GM19467 (cell line): ENCODE results near the gene MFSD11.
"Not testable (repeated sequence)": the region's sequence is repeated elsewhere in the genome, so short reads cannot be mapped to it uniquely, and the experiment has no call there.

ENCODE experiments used
- ATAC-seq: cut with Tn5 transposase; IDR thresholded peaks from one replicate; pipeline ENCODE4 v1.9.1; 2021; ENCODE audit warnings: mild to moderate bottlenecking, moderate library complexity; ENCODE audit not compliant: unreplicated experiment

MFSD11 gene

DNA sequence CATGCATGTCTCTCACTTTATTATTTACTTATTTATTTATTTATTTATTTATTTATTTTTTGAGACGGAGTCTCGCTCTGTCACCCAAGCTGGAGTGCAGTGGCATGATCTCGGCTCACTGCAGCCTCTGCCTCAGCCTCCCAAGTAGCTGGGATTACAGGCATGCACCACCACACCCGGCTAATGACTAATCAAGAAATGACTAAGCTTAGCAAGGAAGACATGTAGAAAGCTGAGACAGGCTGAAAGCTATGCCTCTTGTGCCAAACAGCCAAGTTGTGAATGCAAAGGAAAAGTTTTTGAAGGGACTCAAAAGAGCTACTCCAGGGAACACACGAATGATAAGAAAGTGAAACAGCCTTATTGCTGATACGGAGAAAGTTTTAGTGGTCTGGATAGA, 7.9 kb downstream of the MFSD11 start:
- ATAC-seq = not testable (repeated sequence)

DNA sequence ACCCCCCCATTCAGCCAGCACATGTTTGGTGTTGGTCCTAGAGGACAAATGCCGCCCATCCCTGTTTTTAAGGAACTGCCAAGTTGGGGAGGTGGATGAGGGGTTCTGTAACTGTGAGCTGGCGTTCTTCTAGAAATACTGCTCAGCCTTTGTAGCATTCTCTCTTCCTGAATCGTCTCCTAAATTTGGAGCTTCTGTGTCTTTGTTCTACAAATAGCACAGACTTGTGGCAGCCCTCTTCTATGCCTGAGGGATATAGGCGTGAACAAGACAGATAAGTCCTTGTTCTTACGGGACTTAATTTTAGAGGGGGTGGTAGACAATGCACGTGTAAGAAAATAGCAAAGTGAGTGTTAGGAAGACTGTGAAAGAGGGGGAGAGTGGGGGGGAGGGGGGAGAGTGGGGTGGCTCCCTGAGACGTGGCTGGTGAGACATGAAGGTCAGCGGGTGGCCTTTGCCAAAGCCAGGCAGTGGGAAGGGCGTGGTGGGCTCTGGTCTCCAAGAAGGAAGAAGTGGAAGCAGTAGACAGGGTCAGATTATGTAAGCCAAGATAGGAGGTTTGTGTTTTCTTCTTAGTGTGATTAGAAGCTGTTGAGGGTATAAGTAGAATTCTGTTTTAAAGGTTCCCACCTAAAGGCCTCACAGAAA, 9.9 kb downstream of the MFSD11 start:
- ATAC-seq = no peak

DNA sequence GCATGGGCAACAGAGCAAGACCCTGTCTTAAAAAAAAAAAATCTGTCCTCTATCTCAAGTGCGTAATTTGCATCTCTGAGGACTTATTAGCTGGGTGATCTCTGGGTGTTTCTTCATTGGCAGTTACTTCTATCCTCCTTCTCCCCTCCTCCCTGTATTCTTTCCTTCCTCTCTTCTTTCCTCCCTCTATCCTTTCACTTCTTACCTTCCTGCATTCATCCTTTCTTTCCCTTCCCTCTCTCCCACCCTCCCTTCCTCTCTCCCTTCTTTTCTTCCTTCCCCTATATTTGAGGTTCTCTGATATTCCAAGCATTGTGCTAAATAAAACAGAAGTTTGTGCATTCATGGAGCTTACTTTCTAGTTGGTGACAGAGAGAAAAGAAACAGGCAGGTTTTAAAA, 10.7 kb downstream of the MFSD11 start:
- no peak for ATAC-seq

DNA sequence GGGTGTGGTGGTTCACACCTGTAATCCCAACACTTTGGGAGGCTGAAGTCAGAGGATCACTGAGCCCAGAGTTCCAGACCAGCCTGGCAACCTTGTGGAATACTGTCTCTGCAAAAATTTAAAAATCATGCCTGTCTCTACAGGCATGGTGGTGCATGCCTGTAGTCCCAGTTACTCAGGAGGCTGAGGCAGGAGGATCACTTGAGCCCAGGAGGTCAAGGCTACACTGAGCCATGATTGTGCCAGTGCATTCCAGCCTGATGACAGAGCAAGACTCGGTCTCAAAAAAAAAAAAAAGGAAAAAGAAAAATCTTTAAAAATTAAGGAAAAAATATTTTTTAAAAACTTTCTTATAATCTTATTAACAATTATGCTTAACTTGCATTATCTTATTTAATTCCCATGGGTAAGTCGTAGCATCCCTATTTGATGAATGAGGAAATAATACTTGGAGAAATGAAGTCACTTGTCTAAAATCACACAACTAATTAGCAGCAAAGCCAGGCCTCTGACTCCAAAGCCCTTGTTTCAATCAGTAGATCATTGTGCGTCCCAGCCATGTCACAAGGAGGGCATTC, 13.6 kb downstream of the MFSD11 start:
- ATAC-seq = no peak

DNA sequence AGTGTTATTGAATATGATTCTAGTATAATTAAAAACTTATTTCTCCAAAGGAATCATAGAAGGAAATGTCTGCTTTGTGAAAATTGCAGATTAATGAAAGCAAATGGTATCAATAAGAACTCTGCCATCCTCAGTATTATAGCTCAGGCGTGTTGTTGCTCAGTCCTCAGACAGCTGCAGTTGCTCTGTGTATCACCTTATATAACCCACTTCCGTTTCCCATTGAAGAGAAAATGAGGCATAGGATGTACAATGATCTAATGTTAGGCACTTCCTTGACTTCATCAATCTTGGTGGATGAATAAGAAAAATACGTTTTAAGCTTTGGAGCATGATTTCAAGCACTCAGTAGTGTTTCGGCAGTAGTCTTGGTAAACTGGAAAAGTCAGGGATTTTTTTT, 14.1 kb downstream of the MFSD11 start:
- no peak for ATAC-seq

DNA sequence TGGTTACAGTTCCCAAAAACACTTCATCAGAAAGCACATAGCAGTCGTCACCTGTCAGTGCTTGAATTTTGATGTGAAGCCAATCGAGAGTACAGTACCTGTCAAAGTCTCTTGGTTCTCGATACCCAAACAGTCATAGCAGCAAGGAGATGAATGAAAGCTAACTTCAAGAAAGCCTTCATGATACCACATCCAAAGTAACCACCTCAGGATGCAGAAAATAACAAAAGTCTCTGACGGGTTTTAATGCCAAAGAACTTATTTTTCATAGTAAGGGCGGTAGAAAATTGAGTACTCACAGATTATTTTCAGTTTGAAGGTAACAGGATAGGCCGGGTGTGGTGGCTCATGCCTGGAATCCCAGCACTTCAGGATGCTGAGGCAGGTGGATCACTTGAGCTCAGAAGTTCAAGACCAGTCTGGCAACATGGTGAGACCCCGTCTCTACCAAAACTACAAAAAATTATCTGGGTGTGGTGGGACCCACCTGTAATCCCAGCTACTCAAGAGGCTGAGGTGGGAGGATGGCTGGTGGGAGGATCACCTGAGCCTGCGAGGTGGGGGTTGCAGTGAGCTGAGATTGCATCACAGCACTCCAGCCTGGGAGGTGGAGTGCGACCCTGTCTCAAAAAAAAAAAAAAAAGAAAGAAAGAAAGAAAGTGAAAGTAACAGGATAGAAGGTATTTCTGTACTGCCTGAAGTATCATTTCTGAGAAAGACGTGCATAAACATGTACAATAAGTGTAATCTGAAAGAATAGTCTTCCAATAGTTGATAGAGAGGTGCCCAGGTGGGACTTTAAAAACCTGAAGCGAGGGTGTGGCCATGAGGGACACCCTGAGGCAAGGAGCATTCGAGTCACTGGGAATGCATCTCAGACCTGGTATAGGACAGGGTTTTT, 15.4 kb downstream of the MFSD11 start:
- no peak for ATAC-seq

DNA sequence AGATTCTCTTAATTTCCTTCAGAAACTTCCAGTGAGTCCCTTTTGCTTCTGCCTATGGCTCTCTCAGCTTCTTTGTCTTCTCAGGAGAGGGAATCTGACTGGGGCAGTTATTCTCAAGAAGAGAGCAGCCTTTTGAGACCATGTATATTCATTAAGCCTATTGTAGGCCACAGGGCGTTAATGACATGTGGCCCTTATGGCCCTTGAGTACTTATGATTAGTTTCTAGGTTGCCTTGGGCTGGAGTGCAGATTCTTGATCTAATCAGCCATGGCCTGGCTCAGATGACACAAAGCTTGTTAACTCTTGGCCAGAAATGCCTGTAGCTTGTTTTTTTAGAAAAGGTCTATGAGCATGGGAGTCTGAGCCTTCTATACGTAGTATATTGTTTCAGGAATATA, 17.4 kb downstream of the MFSD11 start:
- ATAC-seq = no peak

DNA sequence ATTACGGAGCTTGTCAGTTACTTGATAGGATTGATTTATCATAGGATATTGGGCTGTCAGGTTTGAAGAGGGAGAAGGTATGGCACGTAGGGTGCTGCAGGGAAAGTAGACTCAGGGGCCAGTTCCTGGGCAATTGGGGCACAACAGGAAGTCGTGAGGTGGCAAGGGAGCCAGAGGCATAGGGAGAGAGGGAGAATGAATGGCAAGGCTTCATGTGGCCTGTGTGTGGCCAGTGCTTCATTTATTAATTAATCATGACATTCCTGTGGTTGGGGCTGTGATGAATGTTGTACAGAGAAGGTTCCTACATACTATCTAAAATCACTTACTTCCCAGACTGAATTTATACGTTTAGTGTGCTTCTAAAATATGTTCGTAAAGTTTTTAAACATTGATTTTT, 19.3 kb downstream of the MFSD11 start:
- ATAC-seq = no peak

DNA sequence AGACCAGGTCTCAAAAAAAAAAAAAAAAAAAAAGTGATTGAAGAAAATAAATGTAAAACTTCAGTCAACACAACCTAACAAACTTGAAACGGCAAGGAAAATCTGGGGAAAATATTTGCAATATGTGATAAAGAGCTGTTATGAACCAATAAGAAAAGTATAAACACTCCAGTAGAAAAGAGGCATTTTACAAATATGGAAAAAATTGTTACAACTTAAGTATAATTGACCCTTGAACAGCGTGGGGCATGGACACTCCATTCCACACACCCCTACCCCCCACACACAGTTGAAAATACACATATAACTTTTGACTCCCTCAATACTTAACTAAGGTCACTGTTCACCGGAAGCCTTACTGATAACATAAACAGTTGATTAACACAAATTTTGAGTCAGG, 20.7 kb downstream of the MFSD11 start:
- ATAC-seq = no peak

DNA sequence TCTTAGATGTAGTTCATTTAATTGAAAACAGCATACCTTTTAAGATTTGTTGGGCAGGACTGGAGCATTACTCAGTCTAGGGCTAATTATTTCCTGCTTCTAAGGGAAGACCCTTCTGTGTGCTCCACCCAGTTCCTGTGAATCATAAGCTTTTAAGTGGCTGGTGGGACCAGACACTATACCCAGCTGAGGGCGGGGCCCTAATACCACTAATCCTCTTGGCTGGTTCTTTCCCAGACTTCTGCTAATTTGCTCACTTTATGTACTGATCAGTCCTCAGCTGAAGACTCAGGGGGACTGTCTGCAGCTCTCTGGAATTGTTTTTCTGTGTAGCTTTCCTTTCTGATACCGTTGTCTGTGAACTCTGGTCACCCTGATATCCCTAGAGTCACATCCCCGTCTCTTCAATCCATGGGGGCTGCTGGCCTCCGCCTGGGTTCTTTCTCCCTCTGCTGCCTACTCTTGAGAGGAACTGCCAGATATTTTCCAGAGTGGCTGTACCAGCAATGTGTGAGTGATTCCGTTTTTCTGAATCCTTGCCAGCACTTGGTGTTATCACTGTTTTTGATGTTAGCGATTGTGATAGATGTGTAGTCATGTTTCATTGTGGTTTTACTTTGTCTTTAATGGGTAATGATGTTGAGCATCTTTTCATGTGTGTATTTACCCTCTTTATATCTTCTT, 35.1 kb downstream of the MFSD11 start:
- no peak for ATAC-seq

DNA sequence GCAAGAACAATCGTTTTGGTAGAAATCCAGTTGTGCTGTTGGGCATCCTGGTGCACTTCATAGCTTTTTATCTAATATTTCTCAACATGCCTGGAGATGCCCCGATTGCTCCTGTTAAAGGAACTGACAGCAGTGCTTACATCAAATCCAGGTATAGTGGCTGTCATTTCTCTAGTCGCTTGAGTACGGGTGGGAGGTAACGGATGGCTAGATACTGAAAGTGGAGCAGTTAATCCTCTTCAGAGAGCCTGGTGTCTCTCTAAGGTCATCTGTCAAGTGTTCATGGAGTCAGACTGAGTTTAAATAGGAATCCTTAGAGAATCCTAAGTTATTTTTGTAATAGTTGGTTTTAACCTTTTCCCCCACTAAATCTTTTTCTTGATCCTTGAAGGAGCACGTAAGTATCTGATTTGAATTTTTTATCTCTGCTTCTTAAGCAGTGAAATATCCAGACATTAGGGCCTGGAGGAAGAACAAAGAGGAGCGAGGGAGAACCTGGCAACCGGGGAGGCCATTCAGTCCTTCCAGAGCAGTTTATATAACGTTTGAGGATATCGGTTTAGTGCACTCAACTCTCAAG, 37.2 kb downstream of the MFSD11 start:
- no peak for ATAC-seq

DNA sequence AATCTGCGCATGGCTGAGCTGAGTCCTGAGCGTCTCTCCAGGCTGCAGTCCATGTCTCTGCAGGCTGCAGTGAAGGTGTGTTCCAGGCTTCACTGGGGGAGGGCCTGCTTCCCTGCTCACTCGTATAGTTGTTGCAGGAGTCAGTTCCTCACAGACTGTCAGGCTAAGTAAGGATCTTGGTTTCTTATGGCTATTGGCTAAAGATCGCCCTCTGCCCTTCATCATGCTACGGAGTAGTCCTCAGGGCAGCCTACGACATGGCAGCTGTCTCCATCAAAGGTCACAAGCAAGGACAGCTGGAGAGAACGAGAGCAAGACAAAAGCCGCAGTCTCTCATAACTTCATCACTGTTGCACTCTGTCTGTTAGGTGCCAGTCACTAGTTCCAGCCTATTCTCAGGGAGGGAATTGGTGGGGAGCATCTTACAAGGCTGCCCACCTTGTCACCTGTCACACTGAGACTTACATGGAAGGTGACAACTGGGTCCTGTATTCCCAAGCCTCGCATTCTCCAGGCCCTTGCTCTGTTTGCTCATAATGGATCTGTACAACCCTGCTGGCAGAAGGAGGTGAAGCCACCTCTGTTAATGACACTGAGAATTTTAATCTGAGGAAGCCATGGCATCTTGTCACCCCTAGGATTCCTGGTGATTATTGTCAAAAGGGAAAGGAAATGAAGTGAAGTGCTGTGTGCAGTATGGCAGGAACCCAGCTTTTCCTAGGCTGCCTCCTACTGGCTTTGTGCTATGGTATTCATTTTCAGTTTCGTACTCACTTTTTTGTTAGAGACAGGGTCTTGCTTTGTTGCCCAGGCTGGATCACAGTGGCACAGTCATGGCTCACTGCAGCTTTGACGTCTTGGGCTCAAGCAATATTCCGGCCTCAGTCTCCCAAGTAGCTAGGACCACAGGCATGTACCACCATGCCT, 43.4 kb downstream of the MFSD11 start:
- ATAC-seq = no peak

DNA sequence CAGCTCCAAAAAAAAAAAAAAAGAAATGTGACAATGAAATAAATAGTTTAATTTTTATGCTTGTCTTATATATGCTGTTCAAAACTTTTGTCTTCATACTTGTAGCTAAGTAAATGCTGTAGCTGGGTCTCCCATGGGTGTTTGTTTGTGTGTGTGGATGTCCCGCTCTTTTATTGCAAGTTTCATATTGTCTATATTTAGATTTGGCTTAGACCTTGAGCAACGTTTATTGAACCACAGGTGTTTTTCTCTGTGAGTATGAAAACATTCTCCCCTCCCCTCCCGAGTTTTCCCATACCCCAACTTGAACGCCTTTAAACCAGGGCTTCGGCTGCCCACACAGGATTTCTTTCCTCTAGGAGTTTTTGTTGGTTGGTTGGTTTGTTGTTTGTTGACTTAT, 45.2 kb downstream of the MFSD11 start:
- ATAC-seq = no peak

DNA sequence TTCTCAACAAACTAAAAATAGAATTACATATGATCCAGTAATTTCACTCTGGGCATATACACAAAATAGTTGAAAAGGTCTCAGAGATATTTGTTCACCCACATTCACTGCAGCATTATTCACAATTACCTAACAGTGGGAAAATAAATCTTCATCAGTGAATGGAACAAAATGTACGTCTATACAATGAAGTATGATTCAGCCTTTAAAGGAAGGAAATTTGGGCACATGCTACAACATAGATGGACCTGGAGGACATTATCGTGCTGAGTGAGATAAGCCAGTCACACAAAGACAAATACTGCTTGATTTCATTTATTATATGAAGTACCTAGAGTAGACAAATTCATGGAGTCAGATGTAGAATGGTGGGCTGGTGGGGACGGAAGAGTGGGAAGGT, 47.0 kb downstream of the MFSD11 start:
- ATAC-seq = no peak

DNA sequence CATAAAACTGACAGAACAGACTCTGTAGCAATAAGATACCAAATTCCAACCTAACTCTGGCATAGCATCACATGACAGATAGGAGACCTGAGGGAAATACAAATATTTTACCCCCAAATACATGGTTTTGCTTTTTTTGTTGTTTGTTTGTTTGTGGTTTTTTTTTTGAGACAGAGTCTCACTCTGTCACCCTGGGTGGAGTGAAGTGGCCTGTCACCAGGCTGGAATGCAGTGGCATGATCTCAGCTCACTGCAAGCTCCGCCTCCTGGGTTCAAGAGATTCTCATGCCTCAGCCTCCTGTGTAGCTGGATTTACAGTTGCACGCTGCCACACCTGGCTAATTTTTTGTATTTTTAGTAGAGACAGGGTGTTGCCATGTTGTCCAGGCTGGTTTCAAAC, 49.9 kb downstream of the MFSD11 start:
- not testable (repeated sequence) for ATAC-seq

DNA sequence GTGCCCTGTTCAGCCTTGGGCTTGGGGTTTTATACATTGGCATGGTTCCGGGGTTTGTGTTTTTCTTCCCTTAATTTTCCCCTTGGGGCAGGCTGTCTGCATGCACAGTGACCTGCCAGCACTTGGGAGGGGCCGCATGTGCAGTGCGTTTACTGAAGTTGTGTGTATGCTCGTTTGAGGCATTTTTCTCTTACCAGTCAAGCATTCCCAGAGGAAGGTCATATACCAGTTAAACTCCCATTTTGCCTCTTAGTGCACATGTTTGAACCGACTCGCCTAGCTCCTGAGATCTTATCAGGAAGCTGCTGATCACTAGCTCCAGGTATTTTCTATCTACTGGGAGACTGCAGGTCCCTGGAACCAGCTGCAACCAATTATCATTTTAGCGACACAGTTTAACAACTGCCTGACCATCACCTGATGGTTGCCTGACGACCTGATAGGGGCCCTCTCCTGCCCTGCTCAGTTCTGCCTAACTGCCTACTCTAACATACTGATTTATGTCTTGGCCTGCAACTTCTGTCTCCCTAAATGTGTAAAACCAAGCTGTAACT, 51.4 kb downstream of the MFSD11 start:
- ATAC-seq = no peak

DNA sequence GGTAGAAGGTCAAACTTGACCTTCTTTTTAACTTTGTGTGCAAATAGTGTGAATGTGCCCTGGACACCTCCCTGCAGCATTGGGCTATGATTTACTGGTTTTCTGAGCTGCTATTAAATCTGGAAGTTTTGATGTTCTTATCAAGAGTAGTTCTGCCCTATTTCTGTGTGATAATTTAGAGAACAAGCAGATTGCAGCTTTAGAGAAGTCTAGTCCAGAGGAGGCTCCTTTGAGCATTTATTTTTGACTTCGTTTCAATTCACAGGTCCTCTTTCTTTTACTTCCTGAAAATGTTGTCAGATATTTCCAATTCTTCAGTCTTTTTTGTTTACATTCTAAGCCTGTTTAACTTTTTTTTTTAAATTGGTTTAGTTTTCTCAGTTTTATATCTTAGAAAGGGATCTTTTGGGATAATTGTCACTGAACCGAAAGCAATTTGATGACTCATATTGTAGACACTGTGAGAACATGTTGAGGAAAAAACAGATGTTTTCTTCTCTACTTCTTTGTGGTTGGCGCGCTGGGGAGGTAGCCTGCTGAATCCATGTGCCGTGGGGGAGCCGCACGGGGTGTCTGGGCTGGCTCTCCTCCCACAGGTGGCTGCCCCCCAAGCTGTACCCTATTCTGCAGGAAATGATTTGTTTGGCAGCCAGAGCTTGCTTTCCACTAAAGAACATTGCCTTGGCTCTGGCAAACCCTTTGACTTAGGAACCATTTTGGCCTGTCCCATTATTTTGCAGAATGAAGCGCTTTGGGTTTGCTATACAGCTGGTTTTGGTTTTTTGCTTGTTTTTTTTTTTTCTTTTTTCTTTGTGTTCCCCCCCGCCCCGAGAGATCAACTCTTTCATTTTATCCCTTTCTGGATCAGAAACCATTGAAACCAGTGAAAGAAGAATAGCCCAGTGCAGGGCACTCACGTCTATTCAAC, 53.4 kb downstream of the MFSD11 start:
- peak; percentile 64 for ATAC-seq

DNA sequence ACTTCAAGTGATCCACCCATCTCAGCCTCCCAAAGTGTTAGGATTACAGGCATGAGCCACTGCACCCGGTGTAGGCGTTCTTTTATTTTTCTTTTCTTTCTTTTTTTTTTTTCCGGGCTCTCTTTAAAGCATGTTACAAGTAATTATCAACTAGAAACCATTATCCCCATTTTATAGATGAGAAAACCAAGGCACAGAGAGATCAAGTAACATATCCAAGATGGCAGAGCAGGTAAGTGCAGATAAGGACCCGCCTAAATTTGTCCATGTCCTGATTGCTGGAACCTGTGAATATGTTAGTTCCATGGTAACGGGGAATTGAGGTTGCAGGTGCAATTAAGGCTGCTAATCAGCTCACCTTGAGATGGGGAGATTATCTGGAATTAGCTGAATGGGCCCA, 54.4 kb downstream of the MFSD11 start:
- no peak for ATAC-seq

DNA sequence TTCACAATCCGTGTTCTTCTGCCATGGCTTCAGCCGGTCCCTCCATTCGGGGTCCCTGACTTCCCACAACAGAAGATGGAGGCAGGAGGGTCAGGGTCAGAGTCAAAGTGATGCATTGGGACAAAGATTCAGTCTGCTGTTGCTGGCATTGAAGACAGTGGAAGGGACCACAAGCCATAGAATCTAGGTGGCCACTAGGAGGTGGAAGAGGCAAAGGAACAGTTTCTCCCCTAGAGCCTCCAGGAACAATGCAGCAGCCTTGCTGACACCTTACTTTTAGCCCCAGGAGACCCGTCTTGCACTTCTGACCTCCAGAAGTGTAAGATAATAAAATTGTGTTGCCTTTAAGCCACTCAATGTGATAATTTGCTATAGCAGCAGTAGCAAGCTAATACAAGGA, 55.9 kb downstream of the MFSD11 start:
- ATAC-seq = no peak
